ENCODE measurements around the gene ARHGEF7.

ARHGEF7 gene

DNA sequence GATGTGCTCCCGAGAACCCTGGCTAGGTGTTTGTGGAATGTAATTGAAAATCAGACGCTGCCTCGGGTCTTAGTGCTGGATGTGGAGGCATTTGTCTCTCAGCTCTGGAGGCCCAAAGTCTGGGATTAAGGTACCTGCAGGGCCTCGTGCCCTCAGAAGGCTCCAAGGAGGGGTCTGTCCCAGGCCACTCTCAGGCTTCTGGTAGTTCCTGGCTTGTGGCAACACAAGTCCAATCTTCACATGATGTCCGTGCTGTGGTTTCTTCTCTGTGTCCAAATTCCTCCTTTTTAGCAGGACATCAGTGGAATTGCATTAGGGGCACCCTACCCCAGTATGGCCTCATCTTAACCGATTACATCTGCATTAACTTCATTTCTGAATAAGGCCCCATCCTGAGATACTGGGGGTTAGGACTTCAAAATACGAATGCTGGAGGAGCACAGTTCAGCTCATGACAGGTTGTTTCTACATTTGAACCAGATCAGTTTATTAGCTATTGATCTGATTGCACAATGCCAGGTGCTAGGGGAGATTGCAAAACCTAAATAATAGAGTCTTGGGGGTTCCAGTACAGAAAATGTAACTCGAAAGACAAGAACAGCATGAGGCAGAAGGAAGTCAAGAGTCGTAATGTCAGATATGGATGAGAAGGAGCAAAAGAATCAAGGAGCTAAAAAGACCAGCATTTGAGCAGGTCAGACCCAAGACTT lies 3.9 kb downstream of the ARHGEF7 start:
- no peak overlapping the region for H3K4ac ChIP-seq (ENCODE audit: low read depth, low read length)

DNA sequence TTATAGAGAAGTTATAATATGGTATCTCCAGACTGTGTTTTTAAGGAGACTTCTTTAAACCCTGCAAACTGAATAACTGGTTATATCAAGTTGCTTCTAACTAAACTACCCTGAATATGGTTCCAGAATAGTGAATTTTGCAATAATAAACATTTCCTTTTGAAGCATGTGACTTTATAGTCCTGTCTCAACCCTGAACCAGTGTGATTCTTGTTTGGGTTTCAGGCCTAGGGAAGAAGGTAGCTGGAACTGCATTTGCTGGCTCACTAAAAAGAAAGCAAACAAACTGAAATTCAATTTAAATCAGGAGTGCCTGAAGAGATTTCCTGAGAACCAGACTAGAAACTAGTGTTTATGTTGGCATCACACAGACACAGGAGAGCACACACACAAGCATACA lies 4.9 kb downstream of the ARHGEF7 start:
- no peak overlapping the region for H4K91ac ChIP-seq (ENCODE audit: low read depth, low read length)
- H2BK12ac ChIP-seq (ENCODE audit: low read length): no peak overlapping the region
- peaks cover 2% of the 10 kb centered on the region for H3K9me3 ChIP-seq (ENCODE audit: insufficient read depth, low read depth, low read length)
- H3K27ac ChIP-seq (ENCODE audit: low read depth, low read length): no peak overlapping the region
- H3K9ac ChIP-seq (ENCODE audit: low read length): no peak overlapping the region
- H3K36me3 ChIP-seq (ENCODE audit: control insufficient read depth in 1 of 2, insufficient read depth in 2 of 2, low read length in 2 of 2): no peaks in the 10 kb centered on the region
- no peak overlapping the region for H4K12ac ChIP-seq (ENCODE audit: low read depth, low read length)
- no peak overlapping the region for H3K4ac ChIP-seq (ENCODE audit: low read depth, low read length)
- H3K18ac ChIP-seq (ENCODE audit: low read length): no peak overlapping the region
- H3K14ac ChIP-seq (ENCODE audit: low read length): no peak overlapping the region
- H2BK5ac ChIP-seq (ENCODE audit: low read depth, low read length, poor library complexity): no peak overlapping the region
- peaks cover 0 to 4% of the 10 kb centered on the region in 2 experiments for H3K4me1 ChIP-seq (ENCODE audit: control insufficient read depth in 1 of 2, insufficient read depth in 2 of 2, low read length in 2 of 2)
- no peaks in the 10 kb centered on the region for H3K79me2 ChIP-seq (ENCODE audit: control insufficient read depth, insufficient read depth, low read length, poor library complexity)
- peaks cover 2% of the 10 kb centered on the region for H3K79me1 ChIP-seq (ENCODE audit: low read length)
- H3K4me2 ChIP-seq (ENCODE audit: low read length): no peak overlapping the region
- no peak overlapping the region for H3K23ac ChIP-seq (ENCODE audit: low read length)
- H2AFZ ChIP-seq (ENCODE audit: insufficient read depth, low read length, poor library complexity): no peak overlapping the region
- H2BK120ac ChIP-seq (ENCODE audit: insufficient read depth, low read length, poor library complexity): no peak overlapping the region
- no peak overlapping the region for H2AK5ac ChIP-seq (ENCODE audit: low read length)
- DNase-seq: no peak
- no peak overlapping the region for H3K4me3 ChIP-seq (ENCODE audit: low read depth, low read length)
- H3K27me3 ChIP-seq (ENCODE audit: insufficient read depth, low read length): peaks cover 2% of the 10 kb centered on the region
- no peak overlapping the region for H4K8ac ChIP-seq (ENCODE audit: low read depth, low read length)

More for the DNA sequence above, 3.9 kb downstream of the ARHGEF7 start:
- H4K8ac ChIP-seq (ENCODE audit: low read depth, low read length): no peak overlapping the region
- peaks cover 4% of the 10 kb centered on the region for H3K79me1 ChIP-seq (ENCODE audit: low read length)
- H3K27me3 ChIP-seq (ENCODE audit: insufficient read depth, low read length): peaks cover 8% of the 10 kb centered on the region
- H3K23ac ChIP-seq (ENCODE audit: low read length): no peak overlapping the region
- no peak overlapping the region for H2BK12ac ChIP-seq (ENCODE audit: low read length)
- H3K36me3 ChIP-seq (ENCODE audit: control insufficient read depth in 1 of 2, insufficient read depth in 2 of 2, low read length in 2 of 2): no peaks in the 10 kb centered on the region
- H4K91ac ChIP-seq (ENCODE audit: low read depth, low read length): no peak overlapping the region
- H2BK5ac ChIP-seq (ENCODE audit: low read depth, low read length, poor library complexity): no peak overlapping the region
- H3K14ac ChIP-seq (ENCODE audit: low read length): no peak overlapping the region
- H3K4me2 ChIP-seq (ENCODE audit: low read length): no peak overlapping the region
- no peak overlapping the region for H2AK5ac ChIP-seq (ENCODE audit: low read length)
- H4K12ac ChIP-seq (ENCODE audit: low read depth, low read length): no peak overlapping the region
- no peak overlapping the region for H3K27ac ChIP-seq (ENCODE audit: low read depth, low read length)
- no peak overlapping the region for H3K18ac ChIP-seq (ENCODE audit: low read length)
- WGBS (ENCODE audit: extremely low coverage, insufficient coverage, insufficient read length): no CpG with 5 or more reads among the region's 9 CpGs
- no peak for DNase-seq
- no peak overlapping the region for H2AFZ ChIP-seq (ENCODE audit: insufficient read depth, low read length, poor library complexity)
- H3K9me3 ChIP-seq (ENCODE audit: insufficient read depth, low read depth, low read length): peaks cover 2% of the 10 kb centered on the region
- H3K79me2 ChIP-seq (ENCODE audit: control insufficient read depth, insufficient read depth, low read length, poor library complexity): no peaks in the 10 kb centered on the region
- no peak overlapping the region for H3K4me3 ChIP-seq (ENCODE audit: low read depth, low read length)
- no peak overlapping the region for H2BK120ac ChIP-seq (ENCODE audit: insufficient read depth, low read length, poor library complexity)
- peaks cover 0 to 4% of the 10 kb centered on the region in 2 experiments for H3K4me1 ChIP-seq (ENCODE audit: control insufficient read depth in 1 of 2, insufficient read depth in 2 of 2, low read length in 2 of 2)
- H3K9ac ChIP-seq (ENCODE audit: low read length): no peak overlapping the region

DNA sequence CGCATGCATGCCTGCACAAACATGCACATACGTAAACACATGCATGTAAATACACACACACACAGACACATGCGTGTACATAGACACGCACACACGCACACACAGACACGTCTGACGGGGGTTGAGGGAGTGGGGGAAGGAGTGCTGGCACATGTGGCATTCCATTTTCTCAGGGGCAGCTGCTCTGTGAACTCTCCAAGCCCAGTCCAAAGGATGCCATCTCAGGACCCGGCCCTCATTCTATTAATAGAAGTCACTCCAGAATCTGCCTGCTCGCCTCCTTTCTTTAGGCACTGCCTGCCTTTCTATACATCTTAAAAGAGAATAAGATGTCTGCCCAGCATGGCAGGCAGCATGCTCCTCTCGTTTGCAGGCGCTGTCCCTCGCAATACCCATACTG lies 5.3 kb downstream of the ARHGEF7 start:
- DNase-seq: no peak
- H2AFZ ChIP-seq (ENCODE audit: insufficient read depth, low read length, poor library complexity): no peak overlapping the region
- H4K8ac ChIP-seq (ENCODE audit: low read depth, low read length): no peak overlapping the region
- no peaks in the 10 kb centered on the region for H3K27me3 ChIP-seq (ENCODE audit: insufficient read depth, low read length)
- H4K91ac ChIP-seq (ENCODE audit: low read depth, low read length): no peak overlapping the region
- no peak overlapping the region for H3K4me2 ChIP-seq (ENCODE audit: low read length)
- no peaks in the 10 kb centered on the region for H3K36me3 ChIP-seq (ENCODE audit: control insufficient read depth in 1 of 2, insufficient read depth in 2 of 2, low read length in 2 of 2)
- H3K4me3 ChIP-seq (ENCODE audit: low read depth, low read length): no peak overlapping the region
- no peaks in the 10 kb centered on the region for H3K79me2 ChIP-seq (ENCODE audit: control insufficient read depth, insufficient read depth, low read length, poor library complexity)
- H3K14ac ChIP-seq (ENCODE audit: low read length): no peak overlapping the region
- H2BK5ac ChIP-seq (ENCODE audit: low read depth, low read length, poor library complexity): no peak overlapping the region
- no peak overlapping the region for H4K12ac ChIP-seq (ENCODE audit: low read depth, low read length)
- H3K18ac ChIP-seq (ENCODE audit: low read length): no peak overlapping the region
- H3K23ac ChIP-seq (ENCODE audit: low read length): no peak overlapping the region
- no peak overlapping the region for H3K27ac ChIP-seq (ENCODE audit: low read depth, low read length)
- H2BK120ac ChIP-seq (ENCODE audit: insufficient read depth, low read length, poor library complexity): no peak overlapping the region
- H3K79me1 ChIP-seq (ENCODE audit: low read length): peaks cover 2% of the 10 kb centered on the region
- no peak overlapping the region for H3K4ac ChIP-seq (ENCODE audit: low read depth, low read length)
- WGBS (ENCODE audit: extremely low coverage, insufficient coverage, insufficient read length): no CpG with 5 or more reads among the region's 12 CpGs
- no peak overlapping the region for H2BK12ac ChIP-seq (ENCODE audit: low read length)
- no peak overlapping the region for H2AK5ac ChIP-seq (ENCODE audit: low read length)
- no peak overlapping the region for H3K9ac ChIP-seq (ENCODE audit: low read length)
- peaks cover 0 to 4% of the 10 kb centered on the region in 2 experiments for H3K4me1 ChIP-seq (ENCODE audit: control insufficient read depth in 1 of 2, insufficient read depth in 2 of 2, low read length in 2 of 2)
- peaks cover 2% of the 10 kb centered on the region for H3K9me3 ChIP-seq (ENCODE audit: insufficient read depth, low read depth, low read length)

DNA sequence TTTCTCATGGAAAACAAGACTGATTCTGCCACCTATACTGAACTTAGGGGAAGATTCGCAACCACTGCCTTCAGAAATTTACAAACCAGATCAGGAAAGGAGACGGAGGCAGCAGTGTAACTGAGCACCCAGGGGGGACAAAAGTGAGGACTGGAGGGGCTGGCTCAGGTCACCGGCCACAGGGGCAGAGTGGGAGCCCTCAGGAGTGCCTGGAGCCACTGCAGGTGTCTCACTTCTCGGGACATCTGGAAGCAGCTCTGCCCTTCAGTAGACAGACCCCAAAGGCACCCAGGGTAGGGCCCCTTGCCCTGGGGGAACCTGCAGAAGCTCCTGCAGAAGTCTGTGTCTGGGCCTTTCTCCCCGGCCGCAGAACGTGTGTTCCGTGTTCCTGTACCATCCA lies 5.8 kb downstream of the ARHGEF7 start:
- peaks cover under 1% of the 10 kb centered on the region for H3K79me1 ChIP-seq (ENCODE audit: low read length)
- H4K91ac ChIP-seq (ENCODE audit: low read depth, low read length): no peak overlapping the region
- no peak overlapping the region for H3K9ac ChIP-seq (ENCODE audit: low read length)
- peaks cover 0 to 2% of the 10 kb centered on the region in 2 experiments for H3K4me1 ChIP-seq (ENCODE audit: control insufficient read depth in 1 of 2, insufficient read depth in 2 of 2, low read length in 2 of 2)
- H3K36me3 ChIP-seq (ENCODE audit: control insufficient read depth in 1 of 2, insufficient read depth in 2 of 2, low read length in 2 of 2): no peaks in the 10 kb centered on the region
- no peak overlapping the region for H2BK5ac ChIP-seq (ENCODE audit: low read depth, low read length, poor library complexity)
- no peak overlapping the region for H3K27ac ChIP-seq (ENCODE audit: low read depth, low read length)
- no peaks in the 10 kb centered on the region for H3K27me3 ChIP-seq (ENCODE audit: insufficient read depth, low read length)
- no peak overlapping the region for H2BK120ac ChIP-seq (ENCODE audit: insufficient read depth, low read length, poor library complexity)
- H3K4me3 ChIP-seq (ENCODE audit: low read depth, low read length): no peak overlapping the region
- no peak overlapping the region for H4K12ac ChIP-seq (ENCODE audit: low read depth, low read length)
- no peak overlapping the region for H3K14ac ChIP-seq (ENCODE audit: low read length)
- H2BK12ac ChIP-seq (ENCODE audit: low read length): no peak overlapping the region
- H3K79me2 ChIP-seq (ENCODE audit: control insufficient read depth, insufficient read depth, low read length, poor library complexity): no peaks in the 10 kb centered on the region
- DNase-seq: no peak
- peaks cover 2% of the 10 kb centered on the region for H3K9me3 ChIP-seq (ENCODE audit: insufficient read depth, low read depth, low read length)
- no peak overlapping the region for H3K4ac ChIP-seq (ENCODE audit: low read depth, low read length)
- WGBS (ENCODE audit: extremely low coverage, insufficient coverage, insufficient read length): no CpG with 5 or more reads among the region's 8 CpGs
- no peak overlapping the region for H2AK5ac ChIP-seq (ENCODE audit: low read length)
- H4K8ac ChIP-seq (ENCODE audit: low read depth, low read length): no peak overlapping the region
- H3K18ac ChIP-seq (ENCODE audit: low read length): no peak overlapping the region
- no peak overlapping the region for H2AFZ ChIP-seq (ENCODE audit: insufficient read depth, low read length, poor library complexity)
- no peak overlapping the region for H3K4me2 ChIP-seq (ENCODE audit: low read length)
- no peak overlapping the region for H3K23ac ChIP-seq (ENCODE audit: low read length)

Data from trophoblast cell (in vitro differentiated cells and primary cell).